ENCODE results near the gene TMEM120A. TPM values are rescaled to one million over a fixed set of nuclear protein-coding genes. Genes with fewer than 3 reads are reported as not detected.
"Not testable (repeated sequence)": the region's sequence is repeated elsewhere in the genome, so short reads cannot be mapped to it uniquely, and the experiment has no call there.

Gene TMEM120A
- total and polyA plus RNA-seq, 12 donors: 51.4 to 277 (median 172) TPM

DNA sequence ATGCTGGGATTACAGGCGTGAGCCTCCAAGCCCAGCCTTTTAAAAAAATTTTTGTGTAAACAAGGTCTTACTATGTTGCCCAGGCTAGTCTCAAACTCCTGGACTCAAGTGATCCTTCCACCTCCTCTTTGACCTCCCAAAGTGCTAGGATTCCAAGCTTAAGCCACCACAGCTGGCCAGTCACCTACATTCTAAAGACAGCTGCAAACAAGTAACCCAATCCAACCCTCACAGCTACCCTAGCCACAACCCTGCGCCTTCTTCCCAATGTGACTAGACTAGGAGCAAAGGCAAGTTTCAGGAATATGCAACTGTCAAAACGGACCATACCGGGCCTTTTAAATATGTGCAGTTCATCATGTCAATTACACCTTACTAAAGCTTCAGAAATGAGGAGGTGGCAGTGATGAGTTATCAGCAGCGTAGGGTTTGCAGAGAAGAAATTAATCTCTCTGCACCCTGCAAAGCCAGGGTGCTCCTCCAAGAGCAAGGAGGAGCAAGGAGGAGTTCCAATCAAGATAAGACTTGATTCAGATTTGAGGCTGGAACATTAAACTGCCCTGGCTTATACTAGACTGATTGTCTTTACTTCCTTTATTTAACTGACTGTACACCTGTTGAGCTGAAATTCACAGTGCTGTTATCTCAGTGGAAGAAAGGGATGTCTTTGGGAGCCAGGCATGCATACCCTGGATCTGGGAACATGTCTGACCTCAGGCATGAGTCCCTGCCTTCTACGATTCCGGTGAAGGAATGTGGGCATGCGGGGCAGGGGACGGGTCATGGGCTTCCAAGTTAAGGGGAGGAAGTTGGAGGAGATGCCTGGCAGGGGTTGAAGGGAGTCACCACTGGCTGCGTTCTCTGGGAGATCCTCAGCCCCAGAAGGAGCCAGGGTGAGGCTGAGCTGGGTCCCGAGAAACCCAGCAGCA is 15.5 kb upstream of the TMEM120A start:
- peaks cover 0 to under 1% of the 10 kb centered on the region in 2 donors for H3K36me3 ChIP-seq (replicated peaks in 1 of 2)
- H3K4me3 ChIP-seq: no peak overlapping the region
- no peak overlapping the region for H3K27ac ChIP-seq
- 91 to 94% (median 92%) methylated on average over 7 to 11 of the region's 11 CpGs for WGBS, 4 donors
- no peaks in the 10 kb centered on the region for H3K27me3 ChIP-seq
- no peak for DNase-seq
- intact Hi-C loops (cut with DNase I): loop anchor here in 1 of 2 donors (10.0 kb wide), 1 partner anchor 225 kb away; no protein-coding TSS in a partner anchor
- no peak for TF ChIP-seq POLR2A (IDR thresholded peaks at IDR 0.05)
- TF ChIP-seq, protein P1, sequence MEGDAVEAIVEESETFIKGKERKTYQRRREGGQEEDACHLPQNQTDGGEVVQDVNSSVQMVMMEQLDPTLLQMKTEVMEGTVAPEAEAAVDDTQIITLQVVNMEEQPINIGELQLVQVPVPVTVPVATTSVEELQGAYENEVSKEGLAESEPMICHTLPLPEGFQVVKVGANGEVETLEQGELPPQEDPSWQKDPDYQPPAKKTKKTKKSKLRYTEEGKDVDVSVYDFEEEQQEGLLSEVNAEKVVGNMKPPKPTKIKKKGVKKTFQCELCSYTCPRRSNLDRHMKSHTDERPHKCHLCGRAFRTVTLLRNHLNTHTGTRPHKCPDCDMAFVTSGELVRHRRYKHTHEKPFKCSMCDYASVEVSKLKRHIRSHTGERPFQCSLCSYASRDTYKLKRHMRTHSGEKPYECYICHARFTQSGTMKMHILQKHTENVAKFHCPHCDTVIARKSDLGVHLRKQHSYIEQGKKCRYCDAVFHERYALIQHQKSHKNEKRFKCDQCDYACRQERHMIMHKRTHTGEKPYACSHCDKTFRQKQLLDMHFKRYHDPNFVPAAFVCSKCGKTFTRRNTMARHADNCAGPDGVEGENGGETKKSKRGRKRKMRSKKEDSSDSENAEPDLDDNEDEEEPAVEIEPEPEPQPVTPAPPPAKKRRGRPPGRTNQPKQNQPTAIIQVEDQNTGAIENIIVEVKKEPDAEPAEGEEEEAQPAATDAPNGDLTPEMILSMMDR (IDR thresholded peaks at IDR 0.05): no peak
- H3K9me3 ChIP-seq (replicated peaks in 1 of 3): no peaks in the 10 kb centered on the region
- H3K4me1 ChIP-seq (replicated peaks in 1 of 2): peaks cover 0 to 9% of the 10 kb centered on the region in 2 donors

DNA sequence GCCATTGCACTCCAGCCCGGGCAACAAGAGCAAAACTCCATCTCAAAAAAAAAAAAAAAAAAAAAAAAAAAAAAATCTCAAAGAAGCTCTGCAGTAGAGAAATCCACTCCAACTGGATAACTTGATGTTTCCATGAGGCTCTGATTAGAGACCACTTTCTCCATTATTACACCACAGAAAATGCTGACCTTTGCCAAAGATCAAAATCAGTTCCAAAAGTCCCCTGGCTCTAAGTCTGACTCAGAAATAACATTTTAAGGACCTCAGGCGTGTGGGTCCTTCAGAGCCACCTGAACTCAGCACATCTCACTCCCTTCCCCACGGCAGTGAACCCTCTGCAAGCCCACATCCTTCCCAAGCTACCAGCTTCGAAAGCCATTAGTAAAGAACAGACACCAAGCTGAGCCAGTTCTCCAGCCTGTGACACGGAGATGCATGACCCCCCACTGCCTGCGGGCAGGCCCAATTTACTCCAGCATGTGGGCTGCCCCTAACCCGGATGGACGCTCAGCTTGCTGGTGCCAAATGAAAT is 13.8 kb upstream of the TMEM120A start:
- 72 to 80% (median 79%) methylated on average over 8 of the region's 8 CpGs for WGBS, 4 donors
- no peak for DNase-seq
- no peak overlapping the region for H3K27ac ChIP-seq
- H3K27me3 ChIP-seq: no peaks in the 10 kb centered on the region
- H3K9me3 ChIP-seq (replicated peaks in 1 of 3): no peaks in the 10 kb centered on the region
- no peak for TF ChIP-seq POLR2A (IDR thresholded peaks at IDR 0.05)
- TF ChIP-seq, protein P1 (IDR thresholded peaks at IDR 0.05): no peak
- intact Hi-C loops (cut with DNase I): no loop called here
- H3K4me3 ChIP-seq: no peak overlapping the region
- H3K4me1 ChIP-seq (replicated peaks in 1 of 2): peaks cover 0 to 9% of the 10 kb centered on the region in 2 donors
- H3K36me3 ChIP-seq (replicated peaks in 1 of 2): peaks cover 0 to 17% of the 10 kb centered on the region in 2 donors

DNA sequence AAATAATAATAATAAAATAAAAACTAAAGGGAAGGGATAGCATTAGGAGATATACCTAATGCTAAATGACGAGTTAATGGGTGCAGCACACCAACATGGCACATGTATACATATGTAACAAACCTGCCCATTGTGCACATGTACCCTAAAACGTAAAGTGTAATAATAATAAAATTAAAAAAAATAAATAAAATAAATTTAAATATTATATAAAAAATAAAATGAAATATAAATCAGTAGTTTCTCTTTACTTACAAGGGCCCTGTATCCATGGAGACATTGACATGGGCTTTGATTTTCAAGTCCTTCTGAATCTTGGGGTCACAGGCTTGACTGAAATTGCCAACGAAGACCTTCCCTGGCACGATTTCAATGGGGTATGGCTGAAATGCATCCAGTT is 10.6 kb upstream of the TMEM120A start:
- H3K27ac ChIP-seq; intact Hi-C loops (cut with DNase I); H3K4me1 ChIP-seq (replicated peaks in 1 of 2); H3K4me3 ChIP-seq; H3K27me3 ChIP-seq; DNase-seq; H3K9me3 ChIP-seq (replicated peaks in 1 of 3): not testable (repeated sequence)
- 80 to 96% (median 88%) methylated on average over 4 of the region's 4 CpGs for WGBS, 4 donors
- H3K36me3 ChIP-seq (replicated peaks in 1 of 2): peaks cover 0 to 22% of the 10 kb centered on the region in 2 donors

DNA sequence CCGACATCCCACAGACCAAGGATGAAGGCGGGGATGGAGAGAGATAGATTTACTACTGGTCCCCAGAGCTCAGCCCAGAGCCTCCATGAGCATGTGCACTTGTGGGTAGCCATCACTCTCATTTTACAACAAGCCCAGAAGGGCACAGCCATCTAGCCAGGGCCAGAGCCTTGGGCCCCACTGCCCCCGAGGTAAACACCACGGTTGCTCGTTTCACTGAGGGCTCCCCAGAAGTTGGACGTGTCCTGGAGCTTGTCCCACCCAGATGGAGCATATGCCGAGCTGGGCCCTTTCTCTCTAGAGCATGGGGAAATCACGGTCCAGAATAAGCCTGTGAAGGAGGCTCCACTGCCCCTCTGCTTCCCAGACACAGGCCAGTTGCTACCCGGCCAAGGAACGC is 9.0 kb upstream of the TMEM120A start:
- WGBS, 4 donors: 92 to 96% (median 96%) methylated on average over 5 to 10 of the region's 10 CpGs
- Histone ChIP-seq H3K9me3 (replicated peaks in 1 of 3) (no peaks in the 10 kb centered on the region), H3K36me3 (replicated peaks in 1 of 2) (peaks cover 0 to 25% of the 10 kb centered on the region in 2 donors), H3K27ac (no peak overlapping the region), H3K4me1 (replicated peaks in 1 of 2) (no peaks in the 10 kb centered on the region), H3K27me3 (no peaks in the 10 kb centered on the region), H3K4me3 (no peak overlapping the region)
- no peak for TF ChIP-seq POLR2A (IDR thresholded peaks at IDR 0.05)
- TF ChIP-seq, protein P1 (IDR thresholded peaks at IDR 0.05): no peak
- intact Hi-C loops (cut with DNase I): no loop called here
- no peak for DNase-seq

Data from adrenal gland (tissue), 12 donors.